ENCODE results near the gene COX6B2.

DNA sequence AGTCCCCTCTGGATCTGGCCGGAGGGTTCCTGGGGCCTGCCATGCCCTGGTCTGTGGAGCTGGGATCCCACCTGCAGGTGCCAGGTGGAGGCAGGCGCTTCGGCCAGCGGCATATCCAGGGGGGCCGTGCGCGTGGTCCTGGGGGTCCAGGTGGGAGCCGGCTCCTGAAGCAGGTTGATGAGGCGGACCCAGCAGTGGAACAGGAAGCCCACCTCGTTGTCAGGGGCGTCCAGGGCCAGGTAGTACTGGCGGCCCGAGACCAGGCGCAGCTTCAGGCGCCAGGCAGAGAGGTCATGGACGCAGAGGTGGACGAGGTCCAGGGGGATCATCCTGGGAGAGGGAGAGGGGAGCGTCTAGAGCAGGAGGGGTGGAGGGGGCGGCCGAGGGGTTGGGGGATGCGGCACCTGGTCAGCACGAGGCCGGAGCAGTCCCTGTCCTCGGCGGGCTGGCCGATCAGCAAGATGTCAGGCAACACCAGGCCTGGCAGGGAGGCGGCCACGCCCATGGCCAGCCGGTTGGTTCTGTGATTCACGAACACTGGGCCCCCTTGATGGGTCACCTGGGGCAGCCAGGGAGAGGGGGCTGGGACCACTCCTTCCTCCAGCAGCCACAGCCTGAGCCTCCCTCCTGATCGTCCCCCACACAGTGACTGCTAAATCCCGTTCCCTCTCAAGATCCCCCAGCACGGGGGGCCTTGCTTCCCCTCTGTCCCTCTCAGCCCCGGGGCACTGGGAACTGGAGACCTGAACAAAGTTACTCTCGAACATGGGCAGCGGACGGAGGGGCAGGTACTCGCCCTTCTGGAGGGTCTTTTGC, 7.9 kb upstream of the COX6B2 start:
- TF ChIP-seq EZH2 (optimal IDR thresholded peaks at IDR 0.05; ENCODE audit: low read depth, low read length): no peak
- TF ChIP-seq, protein P1, sequence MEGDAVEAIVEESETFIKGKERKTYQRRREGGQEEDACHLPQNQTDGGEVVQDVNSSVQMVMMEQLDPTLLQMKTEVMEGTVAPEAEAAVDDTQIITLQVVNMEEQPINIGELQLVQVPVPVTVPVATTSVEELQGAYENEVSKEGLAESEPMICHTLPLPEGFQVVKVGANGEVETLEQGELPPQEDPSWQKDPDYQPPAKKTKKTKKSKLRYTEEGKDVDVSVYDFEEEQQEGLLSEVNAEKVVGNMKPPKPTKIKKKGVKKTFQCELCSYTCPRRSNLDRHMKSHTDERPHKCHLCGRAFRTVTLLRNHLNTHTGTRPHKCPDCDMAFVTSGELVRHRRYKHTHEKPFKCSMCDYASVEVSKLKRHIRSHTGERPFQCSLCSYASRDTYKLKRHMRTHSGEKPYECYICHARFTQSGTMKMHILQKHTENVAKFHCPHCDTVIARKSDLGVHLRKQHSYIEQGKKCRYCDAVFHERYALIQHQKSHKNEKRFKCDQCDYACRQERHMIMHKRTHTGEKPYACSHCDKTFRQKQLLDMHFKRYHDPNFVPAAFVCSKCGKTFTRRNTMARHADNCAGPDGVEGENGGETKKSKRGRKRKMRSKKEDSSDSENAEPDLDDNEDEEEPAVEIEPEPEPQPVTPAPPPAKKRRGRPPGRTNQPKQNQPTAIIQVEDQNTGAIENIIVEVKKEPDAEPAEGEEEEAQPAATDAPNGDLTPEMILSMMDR (IDR thresholded peaks at IDR 0.05; ENCODE audit: low read length): no peak

Measured in MM.1S (cell line).